ENCODE measurements around the gene PGLYRP4. TPM values are rescaled to one million over a fixed set of nuclear protein-coding genes. Genes with fewer than 3 reads are reported as not detected.

PGLYRP4 gene
- total and polyA plus RNA-seq, 2 of the 4 experiments (the other 2 are of a cell fraction), result not detected

DNA sequence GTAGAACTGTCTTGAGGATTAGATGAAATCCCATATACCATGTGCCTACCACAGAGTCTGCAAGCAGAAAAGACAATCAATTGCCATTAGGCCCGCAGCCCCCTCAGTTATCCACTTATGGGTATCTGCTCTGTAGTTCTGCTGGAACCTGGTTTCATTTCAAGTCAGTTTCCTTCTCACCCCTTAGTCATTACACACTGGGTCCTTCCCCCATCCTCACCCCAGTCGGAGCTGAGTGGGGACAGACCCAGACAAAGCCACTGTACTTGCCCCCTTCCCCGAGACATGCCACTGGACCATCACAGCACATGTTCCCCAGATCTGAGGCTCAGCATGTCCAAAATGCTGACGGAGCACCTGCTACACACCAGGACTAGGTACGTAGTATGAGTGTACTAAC lies 57.1 kb downstream of the PGLYRP4 start:
- no peaks in the 10 kb centered on the region for H3K27me3 ChIP-seq (ENCODE audit: control insufficient read depth, insufficient read depth, low read length)
- no peak overlapping the region for H2BK5ac ChIP-seq (ENCODE audit: low read depth, low read length, poor library complexity, severe bottlenecking)
- no TSS peak for BruUV-seq (replicated peaks)
- no peaks in the 10 kb centered on the region for H3K36me3 ChIP-seq (ENCODE audit: control insufficient read depth, insufficient read depth, low read length)
- H3K56ac ChIP-seq (ENCODE audit: extremely low read depth, insufficient read depth, low read length), result no peak overlapping the region
- H2BK120ac ChIP-seq (ENCODE audit: low read depth, low read length), result no peak overlapping the region
- no peak overlapping the region for H2AK5ac ChIP-seq (ENCODE audit: low read depth, low read length)
- no peak overlapping the region for H4K8ac ChIP-seq (ENCODE audit: low read depth in 2 of 2, low read length in 2 of 2)
- CTCF ChIA-PET, result interaction anchor here (0.7 kb wide), 1 partner anchor 371 kb away, joined by 3 read pairs; no protein-coding TSS in a partner anchor
- H3K4me2 ChIP-seq (ENCODE audit: low read depth, low read length), result no peak overlapping the region
- no peaks in the 10 kb centered on the region for H3K9me3 ChIP-seq (ENCODE audit: control insufficient read depth, insufficient read depth, low read length)
- no peaks in the 10 kb centered on the region for H3K79me1 ChIP-seq (ENCODE audit: low read depth in 1 of 2, low read length in 2 of 2)
- no peaks in the 10 kb centered on the region for H3K9me1 ChIP-seq (ENCODE audit: insufficient read depth, low read length)
- intact Hi-C loops (cut with micrococcal nuclease) (no loop called here), dilution Hi-C loops (cut with HindIII; ENCODE audit: low sequenced_read_pairs, unreplicated experiment) (no loop called here), in situ Hi-C loops (cut with MboI; ENCODE audit: low sequenced_read_pairs) (no loop called here)
- POLR2A ChIA-PET (ENCODE audit: unreplicated experiment), result no interaction called here
- no peak overlapping the region for H3K14ac ChIP-seq (replicated peaks; ENCODE audit: low read depth, low read length)
- no peaks in the 10 kb centered on the region for H4K20me1 ChIP-seq (ENCODE audit: insufficient read depth, low read length)
- H2AFZ ChIP-seq (replicated peaks; ENCODE audit: low read length, poor library complexity), result no peak overlapping the region
- H2BK20ac ChIP-seq (ENCODE audit: low read depth, low read length), result no peak overlapping the region
- ATAC-seq (ENCODE audit: low read depth) (no peak), DNase-seq (no peak)
- no peaks in the 10 kb centered on the region for H3K4me1 ChIP-seq (ENCODE audit: control insufficient read depth, insufficient read depth, low read length)
- no CpG with 5 or more reads among the region's 5 CpGs for WGBS, 2 experiments (ENCODE audit: extremely low coverage in 2 of 2, insufficient read length in 1 of 2)
- no peak overlapping the region for H2BK15ac ChIP-seq (ENCODE audit: low read depth, low read length)
- H3K18ac ChIP-seq (ENCODE audit: low read depth, low read length), result no peak overlapping the region
- no peak overlapping the region for H2AK9ac ChIP-seq (replicated peaks; ENCODE audit: low read depth, low read length, poor library complexity)
- no peak overlapping the region for H3K4ac ChIP-seq (ENCODE audit: low read depth, low read length)
- H4K91ac ChIP-seq (ENCODE audit: insufficient read depth, low read depth, low read length), result no peak overlapping the region
- H3K9ac ChIP-seq (ENCODE audit: low read depth, low read length), result no peak overlapping the region
- no peak overlapping the region for H3K23ac ChIP-seq (ENCODE audit: low read depth, low read length)
- H3K27ac ChIP-seq (ENCODE audit: insufficient read depth, low read length), result no peak overlapping the region
- TF ChIP-seq NFE2L2 (IDR thresholded peaks at IDR 0.05; ENCODE audit: low read depth, low read length) (no peak), MAZ (IDR thresholded peaks at IDR 0.05; ENCODE audit: borderline replicate concordance, low read depth, low read length) (no peak), MXI1 (IDR thresholded peaks at IDR 0.05; ENCODE audit: borderline replicate concordance, low read depth, low read length) (no peak), POLR2A (IDR thresholded peaks at IDR 0.05; ENCODE audit: low read depth, low read length) (no peak), RAD21 (IDR thresholded peaks at IDR 0.05; ENCODE audit: low read length) (no peak), CHD1 (IDR thresholded peaks at IDR 0.05; ENCODE audit: low read depth, low read length) (no peak), CEBPB (IDR thresholded peaks at IDR 0.05; ENCODE audit: low read depth, low read length) (no peak), BHLHE40 (IDR thresholded peaks at IDR 0.05; ENCODE audit: low read depth, low read length) (no peak), SMC3 (IDR thresholded peaks at IDR 0.05; ENCODE audit: low read depth, low read length) (no peak), MAFK (IDR thresholded peaks at IDR 0.05; ENCODE audit: low read depth, low read length) (no peak), RFX5 (IDR thresholded peaks at IDR 0.05; ENCODE audit: low read depth, low read length) (no peak)
- TF ChIP-seq, protein P1, sequence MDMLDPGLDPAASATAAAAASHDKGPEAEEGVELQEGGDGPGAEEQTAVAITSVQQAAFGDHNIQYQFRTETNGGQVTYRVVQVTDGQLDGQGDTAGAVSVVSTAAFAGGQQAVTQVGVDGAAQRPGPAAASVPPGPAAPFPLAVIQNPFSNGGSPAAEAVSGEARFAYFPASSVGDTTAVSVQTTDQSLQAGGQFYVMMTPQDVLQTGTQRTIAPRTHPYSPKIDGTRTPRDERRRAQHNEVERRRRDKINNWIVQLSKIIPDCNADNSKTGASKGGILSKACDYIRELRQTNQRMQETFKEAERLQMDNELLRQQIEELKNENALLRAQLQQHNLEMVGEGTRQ (IDR thresholded peaks at IDR 0.05; ENCODE audit: low read depth, low read length), result no peak
- TF ChIP-seq, protein P2, sequence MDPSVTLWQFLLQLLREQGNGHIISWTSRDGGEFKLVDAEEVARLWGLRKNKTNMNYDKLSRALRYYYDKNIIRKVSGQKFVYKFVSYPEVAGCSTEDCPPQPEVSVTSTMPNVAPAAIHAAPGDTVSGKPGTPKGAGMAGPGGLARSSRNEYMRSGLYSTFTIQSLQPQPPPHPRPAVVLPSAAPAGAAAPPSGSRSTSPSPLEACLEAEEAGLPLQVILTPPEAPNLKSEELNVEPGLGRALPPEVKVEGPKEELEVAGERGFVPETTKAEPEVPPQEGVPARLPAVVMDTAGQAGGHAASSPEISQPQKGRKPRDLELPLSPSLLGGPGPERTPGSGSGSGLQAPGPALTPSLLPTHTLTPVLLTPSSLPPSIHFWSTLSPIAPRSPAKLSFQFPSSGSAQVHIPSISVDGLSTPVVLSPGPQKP (IDR thresholded peaks at IDR 0.05; ENCODE audit: borderline replicate concordance, low read depth, low read length), result no peak
- TF ChIP-seq, protein P3, sequence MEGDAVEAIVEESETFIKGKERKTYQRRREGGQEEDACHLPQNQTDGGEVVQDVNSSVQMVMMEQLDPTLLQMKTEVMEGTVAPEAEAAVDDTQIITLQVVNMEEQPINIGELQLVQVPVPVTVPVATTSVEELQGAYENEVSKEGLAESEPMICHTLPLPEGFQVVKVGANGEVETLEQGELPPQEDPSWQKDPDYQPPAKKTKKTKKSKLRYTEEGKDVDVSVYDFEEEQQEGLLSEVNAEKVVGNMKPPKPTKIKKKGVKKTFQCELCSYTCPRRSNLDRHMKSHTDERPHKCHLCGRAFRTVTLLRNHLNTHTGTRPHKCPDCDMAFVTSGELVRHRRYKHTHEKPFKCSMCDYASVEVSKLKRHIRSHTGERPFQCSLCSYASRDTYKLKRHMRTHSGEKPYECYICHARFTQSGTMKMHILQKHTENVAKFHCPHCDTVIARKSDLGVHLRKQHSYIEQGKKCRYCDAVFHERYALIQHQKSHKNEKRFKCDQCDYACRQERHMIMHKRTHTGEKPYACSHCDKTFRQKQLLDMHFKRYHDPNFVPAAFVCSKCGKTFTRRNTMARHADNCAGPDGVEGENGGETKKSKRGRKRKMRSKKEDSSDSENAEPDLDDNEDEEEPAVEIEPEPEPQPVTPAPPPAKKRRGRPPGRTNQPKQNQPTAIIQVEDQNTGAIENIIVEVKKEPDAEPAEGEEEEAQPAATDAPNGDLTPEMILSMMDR (conservative IDR thresholded peaks at IDR 0.05; ENCODE audit: low read depth, low read length), result no peak
- no peak overlapping the region for H4K5ac ChIP-seq (ENCODE audit: low read depth, low read length)
- no peak overlapping the region for H3K4me3 ChIP-seq (ENCODE audit: insufficient read depth, low read depth, low read length)
